ENCODE data around the gene STEEP1. TPM values are rescaled to one million over a fixed set of nuclear protein-coding genes. Genes with fewer than 3 reads are reported as not detected.

Gene STEEP1
- total and polyA plus RNA-seq, 2 of the 13 experiments (the other 11 are each of a cell fraction or from before 2014, with no cell fraction given) = 7.7 to 23.1 TPM

- TF ChIP-seq ZGPAT (CRISPR knock-in tag; IDR thresholded peaks at IDR 0.05) (no peak), MTA1 (CRISPR knock-in tag; IDR thresholded peaks at IDR 0.05; ENCODE audit: borderline replicate concordance) (no peak), PHF8 (CRISPR knock-in tag; IDR thresholded peaks at IDR 0.05) (0 out of 2 replicates have a peak, but pooled peaks have one; percentile 17), BCL6 (CRISPR knock-in tag; IDR thresholded peaks at IDR 0.05) (peak; percentile 68), SMC3 (IDR thresholded peaks at IDR 0.05; ENCODE audit: low read length) (peak; percentile 94), HOXA7 (CRISPR knock-in tag; IDR thresholded peaks at IDR 0.05) (no peak), YY1 (IDR thresholded peaks at IDR 0.05; ENCODE audit: insufficient read depth, insufficient replicate concordance, low read depth, low read length) (peak; percentile 22), FOXO1 (CRISPR knock-in tag; IDR thresholded peaks at IDR 0.05) (no peak), STAG1 (CRISPR knock-in tag; IDR thresholded peaks at IDR 0.05) (peak; percentile 95), RFXAP (CRISPR knock-in tag; IDR thresholded peaks at IDR 0.05; ENCODE audit: borderline replicate concordance) (no peak), REXO4 (CRISPR knock-in tag; IDR thresholded peaks at IDR 0.05; ENCODE audit: borderline replicate concordance) (no peak), ZNF75D (CRISPR knock-in tag; IDR thresholded peaks at IDR 0.05; ENCODE audit: borderline replicate concordance) (no peak), THRA (CRISPR knock-in tag; IDR thresholded peaks at IDR 0.05; ENCODE audit: borderline replicate concordance) (0 out of 2 replicates have a peak, but pooled peaks have one; percentile 24), ZNF362 (CRISPR knock-in tag; IDR thresholded peaks at IDR 0.05; ENCODE audit: borderline replicate concordance) (peak; percentile 18; the same call in 1 of the 2 replicates), ZNF749 (CRISPR knock-in tag; IDR thresholded peaks at IDR 0.05; ENCODE audit: borderline replicate concordance) (no peak), EHMT2 (IDR thresholded peaks at IDR 0.05; ENCODE audit: borderline replicate concordance, low read depth, low read length) (no peak), HMGXB4 (CRISPR knock-in tag; IDR thresholded peaks at IDR 0.05; ENCODE audit: borderline replicate concordance in 1 of 2, low read depth in 1 of 2) (0 out of 4 replicates have a peak, but pooled peaks have one; percentile 24 to 30), KDM4B (CRISPR knock-in tag; IDR thresholded peaks at IDR 0.05) (0 out of 2 replicates have a peak, but pooled peaks have one; percentile 27), CCDC6 (CRISPR knock-in tag; IDR thresholded peaks at IDR 0.05) (no peak), ARID2 (CRISPR knock-in tag; IDR thresholded peaks at IDR 0.05; ENCODE audit: borderline replicate concordance) (no peak), U2AF2 (IDR thresholded peaks at IDR 0.05; ENCODE audit: low read depth, low read length) (no peak), ZSCAN31 (CRISPR knock-in tag; IDR thresholded peaks at IDR 0.05; ENCODE audit: low read depth) (no peak), THAP8 (CRISPR knock-in tag; IDR thresholded peaks at IDR 0.05; ENCODE audit: borderline replicate concordance) (no peak)
These were observed 52.9 kb downstream of the STEEP1 start (continued) for GRCh38 chrX:119512146-119512800.

Data from HepG2 (cell line).